Measurements from ENCODE around the gene ASPG. TPM values are rescaled to one million over a fixed set of nuclear protein-coding genes. Genes with fewer than 3 reads are reported as not detected.

Gene ASPG
- total RNA-seq, 1 donor from 2014 or later = 1.2 TPM

DNA sequence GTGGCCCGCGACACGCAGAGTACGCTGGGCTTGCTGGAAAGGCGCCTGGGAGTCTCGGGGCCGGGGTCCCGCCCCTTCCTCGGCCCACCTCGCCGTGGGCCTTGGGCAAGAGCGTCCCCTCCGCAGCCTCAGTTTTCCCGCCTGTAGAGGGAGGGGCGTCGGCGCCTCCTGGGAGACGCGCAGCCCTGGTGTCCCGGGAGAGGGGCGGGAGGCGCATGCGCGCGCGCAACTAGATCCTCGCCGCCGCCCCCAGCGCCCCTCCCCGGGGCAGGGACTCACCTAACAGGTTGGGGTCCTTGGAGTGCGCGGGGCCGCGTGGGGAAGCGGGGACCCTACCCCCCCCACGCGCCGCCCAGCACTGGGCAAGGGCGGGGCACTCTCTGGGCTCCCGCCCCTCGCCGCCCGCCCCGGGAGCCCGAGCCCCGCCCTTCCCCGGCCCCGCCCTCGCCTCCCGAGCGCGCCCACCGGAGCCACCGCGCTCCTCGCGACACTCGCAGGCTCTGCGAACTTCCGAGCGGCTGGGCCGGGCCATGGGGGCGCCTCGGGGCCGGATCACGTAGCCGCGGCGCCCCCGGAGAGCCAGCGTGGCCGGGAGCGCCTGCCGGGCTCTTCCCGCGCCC is 52.7 kb downstream of the ASPG start, which contains the start of gene KIF26A:
Gene KIF26A (plus strand): TSS at position 490 of the 620 bp plus-strand sequence. CDS start 136 bp downstream, outside the sequence.
- Histone ChIP-seq H3K4me3 (peak within 1 kb of the TSS; percentile 59), H4K20me1 (ENCODE audit: low read depth) (peaks cover 61% of the 10 kb centered on the region), H3K4me2 (peak within 1 kb of the TSS; percentile 92), H3K79me2 (ENCODE audit: low read depth) (peaks cover 43% of the 10 kb centered on the region), H3K9ac (peak within 1 kb of the TSS; percentile 18), H3K9me3 (ENCODE audit: low read depth) (no peaks in the 10 kb centered on the region), H3K4me1 (peaks cover 47% of the 10 kb centered on the region), H3K27ac (no peak within 1 kb of the TSS), H2AFZ (replicated peaks) (peak within 1 kb of the TSS; percentile 73), H3K27me3 (peaks cover 48% of the 10 kb centered on the region), H3F3A (ENCODE audit: low read depth) (peaks cover 6% of the 10 kb centered on the region), H3K36me3 (no peaks in the 10 kb centered on the region)
- TF ChIP-seq EZH2phosphoT487 (IDR thresholded peaks at IDR 0.05) (no peak), EZH2 (IDR thresholded peaks at IDR 0.05) (no peak)
- TF ChIP-seq, protein P1, sequence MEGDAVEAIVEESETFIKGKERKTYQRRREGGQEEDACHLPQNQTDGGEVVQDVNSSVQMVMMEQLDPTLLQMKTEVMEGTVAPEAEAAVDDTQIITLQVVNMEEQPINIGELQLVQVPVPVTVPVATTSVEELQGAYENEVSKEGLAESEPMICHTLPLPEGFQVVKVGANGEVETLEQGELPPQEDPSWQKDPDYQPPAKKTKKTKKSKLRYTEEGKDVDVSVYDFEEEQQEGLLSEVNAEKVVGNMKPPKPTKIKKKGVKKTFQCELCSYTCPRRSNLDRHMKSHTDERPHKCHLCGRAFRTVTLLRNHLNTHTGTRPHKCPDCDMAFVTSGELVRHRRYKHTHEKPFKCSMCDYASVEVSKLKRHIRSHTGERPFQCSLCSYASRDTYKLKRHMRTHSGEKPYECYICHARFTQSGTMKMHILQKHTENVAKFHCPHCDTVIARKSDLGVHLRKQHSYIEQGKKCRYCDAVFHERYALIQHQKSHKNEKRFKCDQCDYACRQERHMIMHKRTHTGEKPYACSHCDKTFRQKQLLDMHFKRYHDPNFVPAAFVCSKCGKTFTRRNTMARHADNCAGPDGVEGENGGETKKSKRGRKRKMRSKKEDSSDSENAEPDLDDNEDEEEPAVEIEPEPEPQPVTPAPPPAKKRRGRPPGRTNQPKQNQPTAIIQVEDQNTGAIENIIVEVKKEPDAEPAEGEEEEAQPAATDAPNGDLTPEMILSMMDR (IDR thresholded peaks at IDR 0.05) = no peak
- Mint-ChIP-seq H3K36me3 (no peaks in the 10 kb centered on the region), H3K4me3 (peak within 1 kb of the TSS; percentile 80), H3K9me3 (no peaks in the 10 kb centered on the region), H3K27ac (no peak within 1 kb of the TSS), H3K4me1 (peaks cover 15% of the 10 kb centered on the region), H3K27me3 (ENCODE audit: insufficient read depth, low read depth) (peaks cover 29% of the 10 kb centered on the region)
- peak; percentile 90 for DNase-seq (ENCODE audit: low spot score)

DNA sequence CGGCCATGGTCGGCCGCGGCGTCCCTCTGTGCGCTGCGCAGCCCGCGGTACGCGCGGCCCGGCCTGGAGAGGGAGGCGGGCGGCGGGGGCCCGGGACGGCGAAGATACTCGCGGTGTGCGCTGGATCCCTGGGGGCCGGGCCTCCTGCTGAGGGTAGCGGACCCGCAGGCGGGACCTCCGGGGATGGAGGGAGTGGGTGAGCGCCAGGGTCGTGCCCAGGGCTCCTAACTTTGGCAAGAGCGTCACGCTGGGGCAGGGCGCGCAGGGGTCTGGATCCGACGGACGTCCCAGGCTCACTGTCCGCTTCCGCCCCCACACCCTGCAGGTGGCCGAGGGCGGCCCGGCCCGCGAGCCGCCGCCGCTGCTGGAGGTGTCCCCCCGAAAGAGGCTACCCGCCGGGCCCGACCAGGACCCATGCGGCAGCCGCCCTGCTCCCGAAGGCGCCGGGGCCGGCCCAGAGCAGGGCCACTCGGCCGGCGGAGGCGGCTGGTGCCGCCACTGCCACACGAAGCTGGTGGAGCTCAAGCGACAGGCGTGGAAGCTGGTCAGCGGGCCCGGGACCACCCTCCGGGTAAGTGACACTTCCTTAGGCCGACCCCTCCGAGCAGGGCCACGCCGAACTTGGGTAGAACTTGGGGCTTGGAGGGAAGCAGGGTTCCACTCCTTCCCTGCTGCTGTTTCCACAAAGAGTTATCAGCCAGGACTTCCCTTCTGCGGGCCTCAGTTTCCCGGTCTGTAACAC is 53.4 kb downstream of the ASPG start:
- Histone ChIP-seq H4K20me1 (ENCODE audit: low read depth) (peaks cover 67% of the 10 kb centered on the region), H3K4me1 (peaks cover 47% of the 10 kb centered on the region), H3K4me2 (peak overlapping the region; percentile 92), H3K27me3 (peaks cover 41% of the 10 kb centered on the region), H3K36me3 (no peaks in the 10 kb centered on the region), H3K27ac (no peak overlapping the region), H3K79me2 (ENCODE audit: low read depth) (peaks cover 49% of the 10 kb centered on the region), H3K4me3 (peak overlapping the region; percentile 59), H3F3A (ENCODE audit: low read depth) (peaks cover 6% of the 10 kb centered on the region), H2AFZ (replicated peaks) (peak overlapping the region; percentile 73), H3K9ac (peak overlapping the region; percentile 18), H3K9me3 (ENCODE audit: low read depth) (no peaks in the 10 kb centered on the region)
- H3K9me3 Mint-ChIP-seq = no peaks in the 10 kb centered on the region
- TF ChIP-seq, protein P1 (IDR thresholded peaks at IDR 0.05) = no peak
- no peak for TF ChIP-seq EZH2 (IDR thresholded peaks at IDR 0.05)
- no peak for TF ChIP-seq EZH2phosphoT487 (IDR thresholded peaks at IDR 0.05)
- DNase-seq (ENCODE audit: low spot score) = peak; percentile 47
- no peak overlapping the region for H3K27ac Mint-ChIP-seq
- H3K36me3 Mint-ChIP-seq = no peaks in the 10 kb centered on the region
- H3K27me3 Mint-ChIP-seq (ENCODE audit: insufficient read depth, low read depth) = peaks cover 27% of the 10 kb centered on the region
- peaks cover 15% of the 10 kb centered on the region for H3K4me1 Mint-ChIP-seq
- peak overlapping the region; percentile 77 for H3K4me3 Mint-ChIP-seq

DNA sequence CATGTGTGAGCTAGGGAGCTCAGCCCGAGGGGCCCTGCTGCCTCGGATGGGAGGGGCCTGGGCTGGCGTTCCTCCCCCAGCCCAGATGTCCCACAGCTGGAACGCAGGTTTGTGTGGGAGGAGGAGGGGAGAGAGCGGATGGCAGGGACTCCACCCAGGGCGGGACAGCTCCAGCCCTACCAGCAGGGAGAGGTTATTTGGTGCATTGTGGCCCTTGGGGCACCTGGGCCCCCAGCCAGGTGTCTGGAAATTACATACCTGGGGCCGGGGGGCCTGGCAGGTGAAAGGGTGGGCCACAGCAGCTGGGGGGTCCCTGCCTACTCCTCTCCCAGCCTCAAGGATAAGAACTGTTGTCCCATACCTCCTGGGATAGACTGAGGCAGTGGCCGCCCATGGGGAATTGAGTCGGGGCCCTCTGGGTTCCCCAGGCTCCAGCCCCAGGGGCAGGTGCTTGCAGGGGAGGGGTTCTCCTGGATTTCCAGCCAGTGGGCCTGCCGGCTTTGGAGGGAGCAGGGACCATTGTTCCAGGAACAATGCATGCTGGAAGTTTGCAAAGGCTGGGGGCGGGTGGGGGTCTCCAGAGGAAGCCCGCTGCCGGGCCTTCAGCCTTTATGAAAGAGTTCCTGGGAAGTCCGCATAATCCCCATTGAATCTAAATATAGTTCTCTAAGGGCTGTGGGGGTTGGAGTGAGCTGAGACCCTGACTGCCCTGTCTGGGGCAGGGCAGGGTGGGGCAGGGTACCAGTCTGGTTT is 54.1 kb downstream of the ASPG start:
- no peak for TF ChIP-seq EZH2 (IDR thresholded peaks at IDR 0.05)
- TF ChIP-seq EZH2phosphoT487 (IDR thresholded peaks at IDR 0.05) = no peak
- TF ChIP-seq, protein P1 (IDR thresholded peaks at IDR 0.05) = no peak
- H3K79me2 ChIP-seq (ENCODE audit: low read depth) = peaks cover 57% of the 10 kb centered on the region
- no peaks in the 10 kb centered on the region for H3K36me3 Mint-ChIP-seq
- no peaks in the 10 kb centered on the region for H3K9me3 ChIP-seq (ENCODE audit: low read depth)
- no peaks in the 10 kb centered on the region for H3K36me3 ChIP-seq
- peaks cover 74% of the 10 kb centered on the region for H4K20me1 ChIP-seq (ENCODE audit: low read depth)
- H3K27me3 Mint-ChIP-seq (ENCODE audit: insufficient read depth, low read depth) = peaks cover 21% of the 10 kb centered on the region
- H3K4me2 ChIP-seq = peak overlapping the region; percentile 92
- H3K9ac ChIP-seq = peak overlapping the region; percentile 18
- H3K4me1 Mint-ChIP-seq = peaks cover 15% of the 10 kb centered on the region
- no peaks in the 10 kb centered on the region for H3K9me3 Mint-ChIP-seq
- DNase-seq (ENCODE audit: low spot score) = peak; percentile 92
- H3F3A ChIP-seq (ENCODE audit: low read depth) = peaks cover 6% of the 10 kb centered on the region
- no peak overlapping the region for H3K27ac Mint-ChIP-seq
- H3K27me3 ChIP-seq = peaks cover 34% of the 10 kb centered on the region
- H3K4me3 ChIP-seq = peak overlapping the region; percentile 59
- H2AFZ ChIP-seq (replicated peaks) = no peak overlapping the region
- no peak overlapping the region for H3K27ac ChIP-seq
- H3K4me1 ChIP-seq = peaks cover 45% of the 10 kb centered on the region
- H3K4me3 Mint-ChIP-seq = peak overlapping the region; percentile 77

Data from neural progenitor cell (in vitro differentiated cells).